Measurements from ENCODE around the gene NRBP1. TPM values are rescaled to one million over a fixed set of nuclear protein-coding genes. Genes with fewer than 3 reads are reported as not detected.

The NRBP1 gene
- total RNA-seq, 4 donors from 2014 or later = 66.6 to 89.6 (median 81.5) TPM

DNA sequence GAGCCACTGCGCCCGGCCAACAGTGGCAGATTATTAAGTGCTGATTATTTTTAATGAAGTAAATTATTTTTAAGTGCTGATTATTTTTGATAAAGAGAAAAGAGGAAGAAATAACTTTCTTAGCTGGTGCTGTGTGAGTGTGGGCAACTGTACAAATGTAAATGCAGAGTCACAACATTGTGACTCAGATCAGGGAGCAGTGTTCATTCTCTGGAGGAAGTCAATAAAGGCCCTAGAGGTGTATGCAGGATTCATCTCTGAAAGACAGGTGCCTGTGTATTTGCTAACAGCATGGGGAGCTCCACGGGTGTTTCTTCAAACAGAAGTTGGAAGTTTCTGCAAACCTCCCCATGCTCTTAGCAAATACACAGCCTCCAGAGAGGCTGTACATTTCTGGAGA, 19.9 kb downstream of the NRBP1 start:
- intact Hi-C loops (cut with DNase I) = no loop called here

DNA sequence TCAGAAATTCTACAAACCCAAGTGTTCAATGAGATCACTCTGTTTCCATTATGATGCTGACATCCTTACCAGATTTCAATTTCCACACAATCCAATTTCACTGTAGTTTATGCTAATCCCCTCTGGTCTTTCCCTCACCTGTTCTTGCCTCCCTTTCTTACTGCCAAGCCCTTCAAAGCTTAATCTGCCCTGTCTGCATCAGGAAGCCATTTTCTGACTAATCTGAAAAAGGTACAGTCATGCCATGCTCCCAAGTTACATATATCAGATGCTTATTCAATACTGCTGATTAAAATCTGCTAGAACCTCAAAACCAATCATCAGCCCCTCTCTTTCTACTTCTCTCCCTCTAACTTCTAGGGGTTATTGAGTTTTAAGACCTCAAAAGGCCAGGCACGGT, 22.7 kb downstream of the NRBP1 start:
- Histone ChIP-seq H3K36me3 (peaks cover 4 to 80% (median 14%) of the 10 kb centered on the region in 3 donors), H3K4me3 (no peak overlapping the region), H3K27me3 (no peaks in the 10 kb centered on the region), H3K4me1 (peaks cover 0 to 5% (median 0%) of the 10 kb centered on the region in 3 donors), H3K9me3 (no peaks in the 10 kb centered on the region), H3K27ac (no peak overlapping the region)
- intact Hi-C loops (cut with DNase I) = no loop called here
- no peak for DNase-seq
- no peak for TF ChIP-seq CTCF (IDR thresholded peaks at IDR 0.05)
- no peak for TF ChIP-seq POLR2A (IDR thresholded peaks at IDR 0.05)
- 86 to 100% methylated on average over 1 of the region's 1 CpG for WGBS, 2 donors

More for the DNA sequence above, 19.9 kb downstream of the NRBP1 start:
- no peaks in the 10 kb centered on the region for H3K9me3 ChIP-seq
- peaks cover 0 to 21% (median 7%) of the 10 kb centered on the region in 3 donors for H3K4me1 ChIP-seq
- H3K27ac ChIP-seq = no peak overlapping the region
- H3K36me3 ChIP-seq = peaks cover 3 to 75% (median 7%) of the 10 kb centered on the region in 3 donors
- whole genome bisulfite sequencing, 2 donors = 61 to 67% methylated on average over 2 to 3 of the region's 3 CpGs
- H3K4me3 ChIP-seq = no peak overlapping the region
- TF ChIP-seq CTCF (IDR thresholded peaks at IDR 0.05) = no peak
- TF ChIP-seq POLR2A (IDR thresholded peaks at IDR 0.05) = no peak
- no peak for DNase-seq
- no peaks in the 10 kb centered on the region for H3K27me3 ChIP-seq

GRCh38 chr2:27453968-27454367, 25.5 kb downstream of the NRBP1 start:
- Histone ChIP-seq H3K36me3 (peaks cover 4 to 89% (median 18%) of the 10 kb centered on the region in 3 donors), H3K27ac (no peak overlapping the region), H3K9me3 (no peaks in the 10 kb centered on the region), H3K4me1 (no peaks in the 10 kb centered on the region), H3K27me3 (no peaks in the 10 kb centered on the region), H3K4me3 (no peak overlapping the region)
- intact Hi-C loops (cut with DNase I) = no loop called here
- 83 to 100% methylated on average over 1 to 2 of the region's 7 CpGs for WGBS, 2 donors
- DNase-seq = no peak
- TF ChIP-seq CTCF (IDR thresholded peaks at IDR 0.05) (no peak), POLR2A (IDR thresholded peaks at IDR 0.05) (no peak)

DNA sequence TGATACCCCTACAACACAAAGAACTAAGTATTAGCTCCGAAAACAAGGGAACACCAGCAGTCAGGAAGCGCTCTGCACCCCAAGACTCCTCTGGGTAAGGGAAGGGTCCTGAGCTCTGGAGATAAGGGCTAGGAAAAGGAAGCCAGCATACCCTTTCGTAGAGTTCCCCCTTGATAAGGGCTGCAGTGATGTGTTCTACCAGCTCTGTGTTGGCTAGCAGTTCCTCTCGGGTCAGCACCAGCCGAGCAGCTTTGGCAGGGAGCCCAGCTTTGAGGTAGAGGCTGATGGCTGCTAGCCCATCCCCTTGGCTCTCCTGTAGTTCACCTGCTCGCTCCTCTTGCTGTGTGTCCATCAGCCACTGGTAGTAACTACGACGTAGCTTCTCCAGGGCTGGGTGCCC, 32.7 kb downstream of the NRBP1 start:
- no peaks in the 10 kb centered on the region for H3K27me3 ChIP-seq
- 75 to 88% methylated on average over 3 to 4 of the region's 8 CpGs for WGBS, 2 donors
- H3K4me3 ChIP-seq = no peak overlapping the region

GRCh38 chr2:27464443-27464842, 36.0 kb downstream of the NRBP1 start:
- H3K36me3 ChIP-seq = peaks cover 0 to 41% (median 3%) of the 10 kb centered on the region in 3 donors
- no peaks in the 10 kb centered on the region for H3K9me3 ChIP-seq
- intact Hi-C loops (cut with DNase I) = no loop called here
- 93 to 95% methylated on average over 6 to 7 of the region's 7 CpGs for WGBS, 2 donors
- no peak overlapping the region for H3K4me3 ChIP-seq
- TF ChIP-seq POLR2A (IDR thresholded peaks at IDR 0.05) (no peak), CTCF (IDR thresholded peaks at IDR 0.05) (no peak)
- H3K27me3 ChIP-seq = no peaks in the 10 kb centered on the region
- H3K4me1 ChIP-seq = no peaks in the 10 kb centered on the region
- H3K27ac ChIP-seq = no peak overlapping the region
- DNase-seq = no peak

More for the DNA sequence above, 32.7 kb downstream of the NRBP1 start:
- no peak overlapping the region for H3K27ac ChIP-seq
- no peak for TF ChIP-seq CTCF (IDR thresholded peaks at IDR 0.05)
- no peak for TF ChIP-seq POLR2A (IDR thresholded peaks at IDR 0.05)
- no peaks in the 10 kb centered on the region for H3K9me3 ChIP-seq
- H3K4me1 ChIP-seq = no peaks in the 10 kb centered on the region
- H3K36me3 ChIP-seq = peaks cover 0 to 74% (median 12%) of the 10 kb centered on the region in 3 donors
- intact Hi-C loops (cut with DNase I) = no loop called here
- no peak for DNase-seq

All from esophagus squamous epithelium (tissue), 5 donors.